HepG2 (cell line): Measurements from ENCODE around the gene KANK3. TPM values are rescaled to one million over a fixed set of nuclear protein-coding genes. Genes with fewer than 3 reads are reported as not detected.

Experiments used
- ATAC-seq: fragments of 200-7000 bp; cut with Tn5 transposase; 3 replicates; pipeline ENCODE4 v1.9.1; 2020; ENCODE audit warnings: mild to moderate bottlenecking, moderate library complexity
- BruUV-seq: library from RNA; stranded (reverse); fragments of 400-500 nt; replicated peaks from 2 replicates; lab custom pipeline; 2021; lab: Mats Ljungman, UMichigan
- CTCF ChIA-PET: fragments of 300-600 bp; formaldehyde crosslinking; extraction: SDS; loops from one replicate; lab custom pipeline; 2021; ENCODE audit warnings: low total read pairs, inconsistent platforms, low intra/inter-chr PET ratio; lab: Yijun Ruan, JAX
- POLR2A ChIA-PET: fragments of 350-600 bp; sonication (Branson Sonifier 250); formaldehyde crosslinking; loops from one replicate; lab custom pipeline; 2020; ENCODE audit warnings: antibody characterized with exemption, inconsistent platforms; lab: Yijun Ruan, JAX
- DNase-seq: peaks from one replicate; pipeline ENCODE4 v3.0.0-alpha.2; 2015; ENCODE audit warnings: low spot score
- FAIRE-seq: peaks from 3 replicates; lab custom pipeline; 2011; peaks lifted over from hg19 to GRCh38; lab: Jason Lieb, UNC
- H2AFZ ChIP-seq: one replicate; pipeline ENCODE4 v1.6.1; 2011; ENCODE audit warnings: low read length, inconsistent platforms
- H3K27ac ChIP-seq: fragments of 300-600 bp; 3 replicates; pipeline ENCODE4 v1.8.0; 2011; ENCODE audit warnings: mixed run types, mild to moderate bottlenecking, mixed read lengths, low read length, inconsistent platforms; ENCODE audit not compliant: insufficient read depth; ENCODE audit errors: extremely low read length
- H3K27me3 ChIP-seq, 2 experiments: fragments of 200-600 bp in 1 of 2; 2 replicates in 1 of 2; 3 replicates in 1 of 2; pipeline versions ENCODE4 v1.6.0 to v1.8.0; 2011; ENCODE audit warnings: low read length in 2 of 2, mild to moderate bottlenecking in 2 of 2, moderate library complexity in 2 of 2, inconsistent platforms in 1 of 2; ENCODE audit not compliant: insufficient read depth in 2 of 2, control insufficient read depth in 1 of 2
- H3K36me3 ChIP-seq, 2 experiments: fragments of 200-600 bp in 1 of 2; replicated peaks in 1 of 2; 2 replicates in 1 of 2; 3 replicates in 1 of 2; pipeline versions ENCODE4 v1.5.1 to v1.8.0; 2011; ENCODE audit warnings: low read length in 2 of 2, inconsistent platforms in 1 of 2; ENCODE audit not compliant: insufficient read depth in 2 of 2, control insufficient read depth in 1 of 2
- H3K4me1 ChIP-seq: 2 replicates; pipeline ENCODE4 v1.5.1; 2012; ENCODE audit warnings: low read length, inconsistent platforms; ENCODE audit not compliant: insufficient read depth
- H3K4me2 ChIP-seq: 2 replicates; pipeline ENCODE4 v1.6.0; 2011; ENCODE audit warnings: low read depth, low read length, inconsistent platforms
- H3K4me3 ChIP-seq, 3 experiments: fragments of 200-600 bp in 1 of 3; sonication (generic), shearing (Covaris generic) in 1 of 3; replicated peaks in 1 of 3; 2 replicates each; pipeline ENCODE4 v1.5.1; 2011 to 2016; ENCODE audit warnings: low read length in 3 of 3, inconsistent platforms in 2 of 3, low read depth in 2 of 3, mild to moderate bottlenecking in 2 of 3, control low read depth in 1 of 3, mixed read lengths in 1 of 3; ENCODE audit not compliant: insufficient read depth in 1 of 3
- H3K79me2 ChIP-seq: one replicate; pipeline ENCODE4 v1.6.1; 2011; ENCODE audit warnings: low read length, inconsistent platforms; ENCODE audit not compliant: insufficient read depth
- H3K9ac ChIP-seq: 2 replicates; pipeline ENCODE4 v1.6.0; 2011; ENCODE audit warnings: mild to moderate bottlenecking, low read depth, low read length, inconsistent platforms; ENCODE audit not compliant: insufficient read depth
- H3K9me3 ChIP-seq: 2 replicates; pipeline ENCODE4 v1.5.1; 2012; ENCODE audit warnings: mild to moderate bottlenecking, low read length
- H4K20me1 ChIP-seq: 2 replicates; pipeline ENCODE4 v1.6.0; 2011; ENCODE audit warnings: inconsistent platforms, mild to moderate bottlenecking, low read length, moderate library complexity; ENCODE audit not compliant: insufficient read depth
- CENPX ChIP-seq: sonication (generic); formaldehyde crosslinking; IDR thresholded peaks from 2 replicates; pipeline ENCODE4 v1.9.0; 2021; ENCODE audit warnings: mild to moderate bottlenecking, missing genetic modification reagents, moderate library complexity
- FLYWCH1 ChIP-seq: sonication (generic); formaldehyde crosslinking; IDR thresholded peaks from 2 replicates; pipeline ENCODE4 v1.8.1; 2023; ENCODE audit warnings: mild to moderate bottlenecking, missing genetic modification reagents
- GFI1 ChIP-seq: sonication (generic); formaldehyde crosslinking; IDR thresholded peaks from 2 replicates; pipeline ENCODE4 v1.5.0; 2020; ENCODE audit warnings: missing genetic modification reagents, mild to moderate bottlenecking, borderline replicate concordance
- ISL2 ChIP-seq: sonication (generic); formaldehyde crosslinking; IDR thresholded peaks from 2 replicates; pipeline ENCODE4 v1.5.0; 2020; ENCODE audit warnings: missing genetic modification reagents
- MAFK ChIP-seq, 2 experiments: IDR thresholded peaks in 1 of 2; conservative IDR thresholded peaks in 1 of 2; 2 replicates each; pipeline ENCODE4 v1.6.1; 2011; ENCODE audit warnings: improper control_type of control experiment in 2 of 2, low read length in 2 of 2
- NCOA5 ChIP-seq: sonication (generic); formaldehyde crosslinking; IDR thresholded peaks from 2 replicates; pipeline ENCODE4 v1.4.0; 2020; ENCODE audit warnings: missing genetic modification reagents
- NFYC ChIP-seq: IDR thresholded peaks from 2 replicates; pipeline ENCODE4 v1.6.1; 2016; ENCODE audit warnings: missing genetic modification reagents, missing compliant biosample characterization
- RBFOX2 ChIP-seq: fragments of 200-400 bp; formaldehyde crosslinking; IDR thresholded peaks from 2 replicates; pipeline ENCODE4 v1.6.1; 2017; ENCODE audit warnings: low read depth, mild to moderate bottlenecking, low read length
- SKI ChIP-seq: fragments of 450-650 bp; IDR thresholded peaks from one replicate; pipeline ENCODE4 v1.6.1; 2018; ENCODE audit warnings: mild to moderate bottlenecking; ENCODE audit not compliant: partially characterized antibody
- SMARCE1 ChIP-seq: fragments of 450-650 bp; IDR thresholded peaks from 2 replicates; pipeline ENCODE4 v1.6.1; 2017; ENCODE audit warnings: borderline replicate concordance
- YEATS2 ChIP-seq: sonication (generic); formaldehyde crosslinking; IDR thresholded peaks from 2 replicates; pipeline ENCODE4 v1.4.0; 2020; ENCODE audit warnings: missing genetic modification reagents, borderline replicate concordance
- ZKSCAN1 ChIP-seq: fragments of 150-350 bp; IDR thresholded peaks from 2 replicates; pipeline ENCODE4 v1.6.1; 2014; ENCODE audit warnings: low read length
- ZKSCAN8 ChIP-seq: IDR thresholded peaks from 2 replicates; pipeline ENCODE4 v1.6.1; 2016; ENCODE audit warnings: borderline replicate concordance, missing genetic modification reagents, missing compliant biosample characterization
- ZNF234 ChIP-seq: sonication (generic); formaldehyde crosslinking; conservative IDR thresholded peaks from 2 replicates; pipeline ENCODE4 v1.5.1; 2020; ENCODE audit warnings: mild to moderate bottlenecking, missing genetic modification reagents
- ZNF367 ChIP-seq: sonication (generic); formaldehyde crosslinking; IDR thresholded peaks from 2 replicates; pipeline ENCODE4 v1.4.0; 2020; ENCODE audit warnings: missing genetic modification reagents, borderline replicate concordance
- ZNF460 ChIP-seq: sonication (generic); formaldehyde crosslinking; IDR thresholded peaks from 2 replicates; pipeline ENCODE4 v1.5.1; 2020; ENCODE audit warnings: missing genetic modification reagents, mild to moderate bottlenecking, borderline replicate concordance
- ZNF563 ChIP-seq: sonication (generic); formaldehyde crosslinking; IDR thresholded peaks from 2 replicates; pipeline ENCODE4 v1.8.0; 2022; ENCODE audit warnings: mild to moderate bottlenecking, moderate library complexity, missing genetic modification reagents
- ZSCAN21 ChIP-seq: sonication (generic); formaldehyde crosslinking; IDR thresholded peaks from 2 replicates; pipeline ENCODE4 v1.8.0; 2022; ENCODE audit warnings: mild to moderate bottlenecking, missing genetic modification reagents, moderate library complexity, borderline replicate concordance
- WGBS: methylation state at CpG from one replicate; pipeline ENCODE4 v1.1.6; 2017; ENCODE audit warnings: low lambda C conversion rate; 5-methylcytosine and 5-hydroxymethylcytosine counted together
- in situ Hi-C: cut with HindIII; loops from 2 replicates; pipeline ENCODE4 v1.10.0; 2017; ENCODE audit warnings: low pct_unique_long_range_greater_than_20kb; ENCODE audit not compliant: extremely low pct_ligation_motif_present
- intact Hi-C: fragments of 100-400 bp; cut with micrococcal nuclease; formaldehyde crosslinking; loops from one replicate; pipeline ENCODE4 v1.10.0; 2022; ENCODE audit not compliant: unreplicated experiment
- polyA plus RNA-seq, 8 experiments: library from polyadenylated mRNA; depleted of rRNA in 3 of 8; stranded (reverse) in 7 of 8; unstranded in 1 of 8; fragments of >200 nt; fragmentation: Illumina TruSeq in 4 of 8; extraction: Trizol in 4 of 8; gene quantifications; 2 replicates each; pipeline versions ENCODE4 v1.2.1 to v1.2.3, GENCODE V29; 2011 to 2016; ENCODE audit warnings: low read depth in 4 of 8, missing spikeins in 1 of 8, mixed read lengths in 1 of 8; ENCODE audit not compliant: insufficient read depth in 1 of 8
- total RNA-seq, 5 experiments: library from RNA; depleted of rRNA; stranded (reverse); fragments of >200 nt; fragmentation: Illumina TruSeq; extraction: Trizol; gene quantifications; 2 replicates each; pipeline ENCODE4 v1.2.3, GENCODE V29; 2016; ENCODE audit warnings: low read depth in 1 of 5
- TF ChIP-seq, protein P1 (sequence below): conservative IDR thresholded peaks from 2 replicates; pipeline ENCODE4 v1.6.1; 2018; ENCODE audit warnings: missing genetic modification reagents
- TF ChIP-seq, protein P2 (sequence below): sonication (generic); formaldehyde crosslinking; IDR thresholded peaks from 2 replicates; pipeline ENCODE4 v1.5.0; 2020; ENCODE audit warnings: missing genetic modification reagents

KANK3 gene
- total and polyA plus RNA-seq, 2 of the 13 experiments (the other 11 are each of a cell fraction or from before 2014, with no cell fraction given) = 0.15 to 0.20 TPM

DNA sequence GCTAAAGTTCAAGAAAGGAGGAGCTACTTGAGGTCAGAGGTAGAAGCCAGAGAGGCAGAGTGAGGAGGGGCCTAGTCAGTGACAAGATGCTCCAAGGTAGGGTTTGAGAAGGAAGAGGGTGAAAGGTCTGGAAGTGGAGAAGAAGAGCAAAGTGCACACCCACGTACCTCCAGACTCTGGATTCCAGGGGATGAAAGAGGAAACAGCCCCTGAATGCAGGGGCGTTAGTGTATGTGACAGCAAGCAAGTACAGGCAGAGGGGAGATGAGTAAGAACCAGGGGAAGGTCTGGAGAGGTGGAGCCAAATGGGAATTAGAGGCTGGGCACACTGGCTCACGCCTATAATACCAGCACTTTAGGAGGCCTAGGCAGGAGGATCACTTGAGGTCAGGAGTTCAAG, 13.1 kb downstream of the KANK3 start:
- H3K9me3 ChIP-seq = no peaks in the 10 kb centered on the region
- no peaks in the 10 kb centered on the region for H3K36me3 ChIP-seq
- no peaks in the 10 kb centered on the region for H3K79me2 ChIP-seq
- TF ChIP-seq GFI1 (CRISPR knock-in tag) (no peak), ISL2 (CRISPR knock-in tag) (no peak), MAFK (conservative IDR thresholded peaks at IDR 0.05 in 1 of 2, IDR thresholded peaks at IDR 0.05 in 1 of 2; ENCODE audit: low read length in 2 of 2) (no peak), NFYC (CRISPR knock-in tag) (no peak), ZSCAN21 (CRISPR knock-in tag) (no peak), ZNF460 (CRISPR knock-in tag) (no peak), ZNF234 (CRISPR knock-in tag) (no peak), CENPX (CRISPR knock-in tag) (no peak), FLYWCH1 (no peak), SKI (no peak), YEATS2 (CRISPR knock-in tag) (no peak), RBFOX2 (no peak), ZNF367 (CRISPR knock-in tag) (no peak), SMARCE1 (no peak), NCOA5 (no peak), ZKSCAN8 (no peak), ZKSCAN1 (no peak), ZNF563 (CRISPR knock-in tag) (no peak)
- TF ChIP-seq, protein P1, sequence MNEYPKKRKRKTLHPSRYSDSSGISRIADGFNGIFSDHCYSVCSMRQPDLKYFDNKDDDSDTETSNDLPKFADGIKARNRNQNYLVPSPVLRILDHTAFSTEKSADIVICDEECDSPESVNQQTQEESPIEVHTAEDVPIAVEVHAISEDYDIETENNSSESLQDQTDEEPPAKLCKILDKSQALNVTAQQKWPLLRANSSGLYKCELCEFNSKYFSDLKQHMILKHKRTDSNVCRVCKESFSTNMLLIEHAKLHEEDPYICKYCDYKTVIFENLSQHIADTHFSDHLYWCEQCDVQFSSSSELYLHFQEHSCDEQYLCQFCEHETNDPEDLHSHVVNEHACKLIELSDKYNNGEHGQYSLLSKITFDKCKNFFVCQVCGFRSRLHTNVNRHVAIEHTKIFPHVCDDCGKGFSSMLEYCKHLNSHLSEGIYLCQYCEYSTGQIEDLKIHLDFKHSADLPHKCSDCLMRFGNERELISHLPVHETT = no peak
- TF ChIP-seq, protein P2, sequence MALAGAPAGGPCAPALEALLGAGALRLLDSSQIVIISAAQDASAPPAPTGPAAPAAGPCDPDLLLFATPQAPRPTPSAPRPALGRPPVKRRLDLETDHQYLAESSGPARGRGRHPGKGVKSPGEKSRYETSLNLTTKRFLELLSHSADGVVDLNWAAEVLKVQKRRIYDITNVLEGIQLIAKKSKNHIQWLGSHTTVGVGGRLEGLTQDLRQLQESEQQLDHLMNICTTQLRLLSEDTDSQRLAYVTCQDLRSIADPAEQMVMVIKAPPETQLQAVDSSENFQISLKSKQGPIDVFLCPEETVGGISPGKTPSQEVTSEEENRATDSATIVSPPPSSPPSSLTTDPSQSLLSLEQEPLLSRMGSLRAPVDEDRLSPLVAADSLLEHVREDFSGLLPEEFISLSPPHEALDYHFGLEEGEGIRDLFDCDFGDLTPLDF (CRISPR knock-in tag) = no peak
- H3K4me3 ChIP-seq = no peak overlapping the region
- intact Hi-C loops (no loop called here), in situ Hi-C loops (no loop called here)
- H3K4me1 ChIP-seq = peaks cover 23% of the 10 kb centered on the region
- DNase-seq (no peak), FAIRE-seq (no peak), ATAC-seq (no peak)
- H3K9ac ChIP-seq = no peak overlapping the region
- no peak overlapping the region for H3K4me2 ChIP-seq
- H4K20me1 ChIP-seq = no peaks in the 10 kb centered on the region
- H3K27ac ChIP-seq = no peak overlapping the region
- BruUV-seq = no TSS peak
- WGBS = 8% methylated on average over 3 of the region's 3 CpGs
- H3K27me3 ChIP-seq = peaks cover 9 to 52% of the 10 kb centered on the region in 2 experiments
- POLR2A ChIA-PET = interaction anchor here (1.0 to 1.5 kb wide), 2 partner anchors 9 to 61 kb away, joined by 3 read pairs; partner anchors contain the start of genes NDUFA7 and RPS28
- H2AFZ ChIP-seq = no peak overlapping the region
- CTCF ChIA-PET = no interaction called here
